HL-60 (cell line): Measurements from ENCODE around the gene SURF2.
"Not testable (repeated sequence)": the region's sequence is repeated elsewhere in the genome, so short reads cannot be mapped to it uniquely, and the experiment has no call there.

Experiments
- DNase-seq, 2 experiments: peaks; one replicate each; pipeline ENCODE4 v3.0.0-alpha.2; 2010 to 2020; ENCODE audit warnings: low read depth in 1 of 2, low spot score in 1 of 2
- H3K27ac ChIP-seq: fragments of 250-450 bp; sonication (Bioruptor Pico); replicated peaks from 2 replicates; pipeline ENCODE4 v1.5.1; 2020; ENCODE audit warnings: mild to moderate bottlenecking, moderate library complexity
- H3K27me3 ChIP-seq: fragments of 250-450 bp; sonication (Bioruptor Pico); 2 replicates; pipeline ENCODE4 v1.5.1; 2021; ENCODE audit warnings: mild to moderate bottlenecking, moderate library complexity; ENCODE audit not compliant: insufficient read depth, poor library complexity, severe bottlenecking
- H3K4me3 ChIP-seq: replicated peaks from 2 replicates; pipeline ENCODE4 v1.5.1; 2011; ENCODE audit warnings: mild to moderate bottlenecking, control low read depth, low read length; ENCODE audit not compliant: insufficient read depth
- GABPA ChIP-seq: IDR thresholded peaks from 2 replicates; pipeline ENCODE4 v1.6.1; 2012; ENCODE audit warnings: low read depth
- POLR2AphosphoS5 ChIP-seq: IDR thresholded peaks from 2 replicates; pipeline ENCODE4 v1.6.1; 2012; ENCODE audit warnings: low read depth
- REST ChIP-seq: IDR thresholded peaks from 2 replicates; pipeline ENCODE4 v1.6.1; 2012; ENCODE audit warnings: low read depth; ENCODE audit not compliant: insufficient replicate concordance
- SPI1 ChIP-seq: IDR thresholded peaks from 2 replicates; pipeline ENCODE4 v1.6.1; 2012; ENCODE audit warnings: low read depth, mild to moderate bottlenecking, borderline replicate concordance
- TF ChIP-seq, protein P1 (sequence below): IDR thresholded peaks from one replicate; pipeline ENCODE4 v1.5.1; 2011; ENCODE audit warnings: low read length, control low read depth, inconsistent platforms; ENCODE audit not compliant: insufficient read depth

SURF2 gene

GRCh38 chr9:133374612-133375115 is 18.3 kb downstream of the SURF2 start:
- no peak for TF ChIP-seq REST
- no peak for TF ChIP-seq POLR2AphosphoS5
- TF ChIP-seq, protein P1, sequence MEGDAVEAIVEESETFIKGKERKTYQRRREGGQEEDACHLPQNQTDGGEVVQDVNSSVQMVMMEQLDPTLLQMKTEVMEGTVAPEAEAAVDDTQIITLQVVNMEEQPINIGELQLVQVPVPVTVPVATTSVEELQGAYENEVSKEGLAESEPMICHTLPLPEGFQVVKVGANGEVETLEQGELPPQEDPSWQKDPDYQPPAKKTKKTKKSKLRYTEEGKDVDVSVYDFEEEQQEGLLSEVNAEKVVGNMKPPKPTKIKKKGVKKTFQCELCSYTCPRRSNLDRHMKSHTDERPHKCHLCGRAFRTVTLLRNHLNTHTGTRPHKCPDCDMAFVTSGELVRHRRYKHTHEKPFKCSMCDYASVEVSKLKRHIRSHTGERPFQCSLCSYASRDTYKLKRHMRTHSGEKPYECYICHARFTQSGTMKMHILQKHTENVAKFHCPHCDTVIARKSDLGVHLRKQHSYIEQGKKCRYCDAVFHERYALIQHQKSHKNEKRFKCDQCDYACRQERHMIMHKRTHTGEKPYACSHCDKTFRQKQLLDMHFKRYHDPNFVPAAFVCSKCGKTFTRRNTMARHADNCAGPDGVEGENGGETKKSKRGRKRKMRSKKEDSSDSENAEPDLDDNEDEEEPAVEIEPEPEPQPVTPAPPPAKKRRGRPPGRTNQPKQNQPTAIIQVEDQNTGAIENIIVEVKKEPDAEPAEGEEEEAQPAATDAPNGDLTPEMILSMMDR: no peak
- peak overlapping the region; percentile 82 for H3K4me3 ChIP-seq
- H3K27me3 ChIP-seq: no peaks in the 10 kb centered on the region
- H3K27ac ChIP-seq: peak overlapping the region; percentile 95
- DNase-seq: peak in 1 of 2 experiments; percentile 57

- no peaks in the 10 kb centered on the region for H3K27me3 ChIP-seq
- DNase-seq: peak in 1 of 2 experiments; percentile 63
- H3K27ac ChIP-seq: peak overlapping the region; percentile 95
- TF ChIP-seq SPI1 (0 out of 2 replicates have a peak, but pooled peaks have one; percentile 18), POLR2AphosphoS5 (no peak), REST (no peak)
- TF ChIP-seq, protein P1: no peak
- peak overlapping the region; percentile 82 for H3K4me3 ChIP-seq
Measured at GRCh38 chr9:133375116-133375723, 18.9 kb downstream of the SURF2 start.

DNA sequence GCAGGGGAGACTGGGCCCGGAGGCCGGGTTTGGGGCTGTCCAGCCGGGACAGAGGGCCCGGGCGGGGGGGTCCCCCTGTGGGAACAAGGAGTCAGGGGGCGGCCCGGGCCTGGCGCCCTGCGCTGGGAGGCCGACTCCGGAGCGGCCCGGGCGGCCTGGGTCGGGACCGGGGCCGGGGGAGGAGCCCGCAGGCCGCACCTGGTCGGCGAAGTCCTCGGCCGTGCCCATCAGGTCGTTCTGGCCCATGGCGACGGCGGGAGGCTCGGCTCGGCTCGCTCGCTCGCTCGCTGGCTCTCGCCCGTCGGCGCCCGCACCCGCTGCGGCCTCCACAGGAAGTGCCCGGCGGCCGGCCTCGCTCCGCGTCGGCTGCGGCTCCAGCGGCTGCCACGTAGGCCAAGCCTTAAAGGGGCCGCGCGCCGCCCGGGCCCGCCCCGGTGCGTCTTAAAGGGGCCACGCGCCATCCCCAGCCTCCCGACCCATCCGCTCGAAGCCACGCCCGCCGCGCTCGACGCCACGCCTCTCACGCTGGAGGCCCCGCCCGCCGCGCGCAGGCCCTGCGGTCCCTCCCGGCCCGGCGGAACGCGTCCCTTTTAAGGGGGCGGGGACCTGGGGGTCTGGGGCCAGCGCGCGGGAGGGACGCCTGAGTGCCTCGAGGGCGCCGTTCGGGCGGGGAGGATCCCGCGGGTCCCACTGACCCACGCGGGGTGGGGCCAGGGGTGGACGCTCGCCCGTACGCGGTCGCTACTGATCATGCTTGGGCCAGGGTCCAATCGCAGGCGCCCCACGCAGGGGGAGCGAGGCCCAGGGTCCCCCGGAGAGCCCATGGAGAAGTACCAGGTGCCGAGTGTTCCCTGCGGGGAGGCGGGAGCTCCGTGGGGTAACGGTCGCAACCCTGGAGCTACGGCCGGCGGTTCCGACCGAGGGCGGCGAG is 19.6 kb downstream of the SURF2 start, which contains the start of the genes STKLD1 and SURF4:
STKLD1 (plus strand) TSS at position 643 of the 931 bp plus-strand sequence; CDS start at position 751, 108 bp downstream.
SURF4 (minus strand) TSS at position 337 of the 931 bp plus-strand sequence; CDS start at position 246, 91 bp downstream.
- DNase-seq: peak; percentile 89 to 93
- H3K27ac ChIP-seq: peak within 1 kb of the TSS; percentile 95
- H3K27me3 ChIP-seq: no peaks in the 10 kb centered on the region
- TF ChIP-seq POLR2AphosphoS5 (peak; percentile 66; the same call in 1 of the 2 replicates), GABPA (no peak), REST (no peak), SPI1 (0 out of 2 replicates have a peak, but pooled peaks have one; percentile 17)
- TF ChIP-seq, protein P1: no peak
- peak within 1 kb of the TSS; percentile 82 for H3K4me3 ChIP-seq

DNA sequence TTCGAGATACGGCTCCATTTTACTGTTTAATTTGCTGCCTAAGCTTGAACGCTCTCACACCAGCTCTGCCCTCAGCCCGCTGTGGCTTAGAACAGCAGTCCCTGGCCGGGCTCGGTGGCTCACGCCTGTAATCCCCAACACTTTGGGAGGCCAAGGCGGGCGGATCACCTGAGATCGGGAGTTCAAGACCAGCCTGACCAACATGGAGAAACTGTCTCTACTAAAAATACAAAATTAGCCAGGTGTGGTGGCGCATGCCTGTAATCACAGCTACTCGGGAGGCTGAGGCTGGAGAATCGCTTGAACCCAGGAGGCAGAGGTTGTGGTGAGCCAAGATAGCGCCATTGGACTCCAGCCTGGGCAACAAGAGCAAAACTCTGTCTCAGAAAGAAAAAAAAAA is 20.9 kb downstream of the SURF2 start:
- not testable (repeated sequence) for H3K4me3 ChIP-seq, DNase-seq, H3K27ac ChIP-seq, H3K27me3 ChIP-seq
